NCI-H526 (cell line): ENCODE measurements around the gene ZBED1.
"Not testable (repeated sequence)": the region's sequence is repeated elsewhere in the genome, so short reads cannot be mapped to it uniquely, and the experiment has no call there.

Experiments
- DNase-seq, 2 experiments: peaks; one replicate each; lab custom pipeline; 2025; lab: John Stamatoyannopoulos, UW

The ZBED1 gene

GRCh38 chrX:2497961-2498780, 2.6 kb downstream of the ZBED1 start:
- no peak for DNase-seq

- no peak for DNase-seq
Measured at GRCh38 chrX:2495595-2495994, 5.2 kb downstream of the ZBED1 start.

- no peak for DNase-seq
Measured at GRCh38 chrX:2492531-2493218, 8.1 kb downstream of the ZBED1 start.

GRCh38 chrX:2490634-2491033, 10.1 kb downstream of the ZBED1 start:
- no peak for DNase-seq

GRCh38 chrX:2489446-2490445, 11.0 kb downstream of the ZBED1 start:
- DNase-seq = no peak

GRCh38 chrX:2488621-2489285, 12.0 kb downstream of the ZBED1 start:
- DNase-seq = no peak

- DNase-seq = no peak
Measured at GRCh38 chrX:2487366-2487765, 13.4 kb downstream of the ZBED1 start.

GRCh38 chrX:2486476-2487133, 14.2 kb downstream of the ZBED1 start:
- DNase-seq = no peak

GRCh38 chrX:2485789-2486345, 14.9 kb downstream of the ZBED1 start:
- no peak for DNase-seq

GRCh38 chrX:2484721-2485648, 15.8 kb downstream of the ZBED1 start:
- DNase-seq = no peak

- DNase-seq = no peak
Measured at GRCh38 chrX:2484256-2484655, 16.5 kb downstream of the ZBED1 start.

- no peak for DNase-seq
Measured at GRCh38 chrX:2483398-2484060, 17.2 kb downstream of the ZBED1 start.

- not testable (repeated sequence) for DNase-seq
Measured at GRCh38 chrX:2481597-2481996, 19.2 kb downstream of the ZBED1 start.

- not testable (repeated sequence) for DNase-seq
Measured at GRCh38 chrX:2479982-2480381, 20.8 kb downstream of the ZBED1 start.

GRCh38 chrX:2479420-2479780, 21.4 kb downstream of the ZBED1 start:
- no peak for DNase-seq

- DNase-seq = no peak
Measured at GRCh38 chrX:2478546-2479419, 22.0 kb downstream of the ZBED1 start.

GRCh38 chrX:2477313-2477712, 23.5 kb downstream of the ZBED1 start:
- DNase-seq = not testable (repeated sequence)
